Measurements from ENCODE around the gene LY9.

The LY9 gene

DNA sequence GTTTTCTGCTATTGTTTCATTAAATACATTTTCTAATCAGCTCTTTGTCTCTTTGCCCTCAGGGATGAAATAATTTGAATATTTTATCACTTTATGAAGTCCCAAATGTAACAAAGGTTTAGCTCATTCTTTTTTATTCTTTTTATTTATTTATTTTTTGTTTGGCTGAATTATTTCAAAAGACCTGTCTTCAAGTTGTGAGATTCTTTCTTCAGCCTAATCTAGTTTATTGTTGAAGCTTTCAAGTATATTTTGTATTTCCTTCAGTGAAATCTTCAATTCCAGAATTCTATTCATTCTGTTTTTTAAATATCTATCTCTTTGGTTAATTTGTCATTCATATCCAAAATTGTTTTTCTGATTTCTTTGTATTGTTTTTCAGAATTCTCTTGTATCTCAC lies 10.8 kb downstream of the LY9 start:
- Histone ChIP-seq H3K9me3 (ENCODE audit: control insufficient read depth, low read length) (peaks cover 16% of the 10 kb centered on the region), H3K36me3 (ENCODE audit: control insufficient read depth, insufficient read depth, low read length, severe bottlenecking) (no peaks in the 10 kb centered on the region), H3K4me3 (ENCODE audit: low read length) (no peak overlapping the region), H3K9ac (ENCODE audit: low read length) (no peak overlapping the region), H3K27me3 (replicated peaks; ENCODE audit: control insufficient read depth, insufficient read depth, low read length) (peaks cover 4% of the 10 kb centered on the region), H3K4me1 (ENCODE audit: control insufficient read depth, insufficient read depth, low read length) (no peaks in the 10 kb centered on the region)
- no peak for DNase-seq (ENCODE audit: low read depth)

DNA sequence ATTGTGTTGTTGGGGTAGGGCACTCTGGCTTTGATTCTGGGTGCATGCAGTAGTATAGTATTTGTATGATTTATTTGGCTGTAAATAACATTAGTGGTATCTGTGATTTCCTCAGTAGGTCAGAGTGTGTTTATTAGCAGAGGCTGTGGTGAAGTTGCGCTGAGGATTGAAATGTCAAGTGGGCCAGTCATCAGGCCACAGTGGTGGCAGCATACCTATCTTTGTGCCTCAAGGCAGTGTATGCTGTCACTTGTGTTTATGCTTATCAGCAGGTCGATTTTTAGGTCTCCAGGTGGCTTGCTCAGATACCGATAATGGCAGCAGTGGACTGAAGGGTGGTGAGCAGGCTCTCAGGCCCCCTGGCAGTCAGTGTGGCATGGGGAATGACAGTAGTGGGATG lies 11.3 kb downstream of the LY9 start:
- Histone ChIP-seq H3K4me1 (ENCODE audit: control insufficient read depth, insufficient read depth, low read length) (no peaks in the 10 kb centered on the region), H3K4me3 (ENCODE audit: low read length) (no peak overlapping the region), H3K9ac (ENCODE audit: low read length) (no peak overlapping the region), H3K27me3 (replicated peaks; ENCODE audit: control insufficient read depth, insufficient read depth, low read length) (peaks cover 4% of the 10 kb centered on the region), H3K9me3 (ENCODE audit: control insufficient read depth, low read length) (peaks cover 16% of the 10 kb centered on the region), H3K36me3 (ENCODE audit: control insufficient read depth, insufficient read depth, low read length, severe bottlenecking) (no peaks in the 10 kb centered on the region)
- DNase-seq (ENCODE audit: low read depth) = no peak

DNA sequence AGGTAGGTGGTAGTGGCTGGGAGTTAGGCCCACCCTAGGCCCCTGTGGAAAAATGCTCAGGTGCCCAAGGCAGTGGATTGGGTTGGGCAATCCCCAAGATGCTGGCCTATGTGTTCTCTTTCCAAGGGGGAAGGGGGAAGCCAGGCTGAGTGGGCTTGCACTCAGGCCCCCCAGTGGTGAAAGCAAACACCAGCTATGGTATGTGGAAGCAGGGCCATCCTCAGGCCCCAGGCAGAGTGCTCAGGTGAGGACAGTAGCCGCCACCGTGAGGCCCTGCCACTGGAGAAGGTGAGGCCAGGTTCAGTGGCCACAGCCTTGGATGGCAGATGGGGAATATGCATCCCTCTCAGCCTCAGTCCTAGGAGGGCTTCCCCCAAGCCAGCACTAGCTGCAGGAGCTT lies 11.8 kb downstream of the LY9 start:
- H3K4me3 ChIP-seq (ENCODE audit: low read length) = no peak overlapping the region
- no peak for DNase-seq (ENCODE audit: low read depth)
- H3K36me3 ChIP-seq (ENCODE audit: control insufficient read depth, insufficient read depth, low read length, severe bottlenecking) = no peaks in the 10 kb centered on the region
- H3K27me3 ChIP-seq (replicated peaks; ENCODE audit: control insufficient read depth, insufficient read depth, low read length) = peaks cover 4% of the 10 kb centered on the region
- H3K9me3 ChIP-seq (ENCODE audit: control insufficient read depth, low read length) = peaks cover 16% of the 10 kb centered on the region
- no peaks in the 10 kb centered on the region for H3K4me1 ChIP-seq (ENCODE audit: control insufficient read depth, insufficient read depth, low read length)
- no peak overlapping the region for H3K9ac ChIP-seq (ENCODE audit: low read length)

DNA sequence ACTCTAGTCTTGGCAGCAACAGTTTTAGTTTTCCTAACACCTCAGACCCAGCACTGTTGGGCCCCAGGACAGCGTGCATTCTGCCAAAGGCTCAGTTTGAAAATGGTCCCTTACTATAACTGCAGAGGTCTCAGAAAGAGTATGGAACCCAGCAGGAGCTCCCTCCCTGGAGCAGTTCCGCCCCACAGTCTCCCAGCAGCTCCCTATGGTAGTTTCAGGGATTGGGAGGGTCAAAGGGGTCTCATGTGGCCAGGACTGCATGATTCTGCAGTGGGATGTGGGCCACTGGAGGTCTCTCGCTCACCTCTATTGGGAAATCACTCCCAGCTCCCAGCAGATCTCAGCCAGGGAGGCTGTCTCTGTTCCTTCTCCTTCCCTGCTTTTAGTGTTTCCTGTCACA lies 12.3 kb downstream of the LY9 start:
- Histone ChIP-seq H3K4me3 (ENCODE audit: low read length) (no peak overlapping the region), H3K36me3 (ENCODE audit: control insufficient read depth, insufficient read depth, low read length, severe bottlenecking) (no peaks in the 10 kb centered on the region), H3K4me1 (ENCODE audit: control insufficient read depth, insufficient read depth, low read length) (no peaks in the 10 kb centered on the region), H3K27me3 (replicated peaks; ENCODE audit: control insufficient read depth, insufficient read depth, low read length) (peaks cover 4% of the 10 kb centered on the region), H3K9ac (ENCODE audit: low read length) (no peak overlapping the region), H3K9me3 (ENCODE audit: control insufficient read depth, low read length) (peaks cover 16% of the 10 kb centered on the region)
- DNase-seq (ENCODE audit: low read depth) = no peak

DNA sequence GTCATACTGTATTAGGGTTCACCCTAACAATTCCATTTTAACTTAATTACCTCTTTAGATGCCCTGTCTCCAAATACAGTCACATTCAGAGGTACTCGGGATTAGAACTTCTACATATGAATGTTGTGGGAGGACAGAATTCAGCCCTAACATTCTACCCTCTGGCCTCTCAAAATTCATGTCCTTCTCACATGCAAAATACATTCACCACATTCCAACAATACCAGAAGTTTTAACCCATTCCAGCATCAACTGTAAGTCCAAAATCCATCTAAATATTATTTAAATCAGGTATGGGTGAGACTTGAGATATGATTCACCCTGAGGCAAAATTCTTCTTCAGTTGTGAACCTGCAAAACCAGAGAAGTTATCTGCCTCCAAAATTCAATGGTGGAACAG lies 14.5 kb downstream of the LY9 start:
- Histone ChIP-seq H3K36me3 (ENCODE audit: control insufficient read depth, insufficient read depth, low read length, severe bottlenecking) (no peaks in the 10 kb centered on the region), H3K4me3 (ENCODE audit: low read length) (no peak overlapping the region), H3K9ac (ENCODE audit: low read length) (no peak overlapping the region), H3K9me3 (ENCODE audit: control insufficient read depth, low read length) (peaks cover 12% of the 10 kb centered on the region), H3K4me1 (ENCODE audit: control insufficient read depth, insufficient read depth, low read length) (no peaks in the 10 kb centered on the region), H3K27me3 (replicated peaks; ENCODE audit: control insufficient read depth, insufficient read depth, low read length) (peaks cover 4% of the 10 kb centered on the region)
- DNase-seq (ENCODE audit: low read depth) = no peak

DNA sequence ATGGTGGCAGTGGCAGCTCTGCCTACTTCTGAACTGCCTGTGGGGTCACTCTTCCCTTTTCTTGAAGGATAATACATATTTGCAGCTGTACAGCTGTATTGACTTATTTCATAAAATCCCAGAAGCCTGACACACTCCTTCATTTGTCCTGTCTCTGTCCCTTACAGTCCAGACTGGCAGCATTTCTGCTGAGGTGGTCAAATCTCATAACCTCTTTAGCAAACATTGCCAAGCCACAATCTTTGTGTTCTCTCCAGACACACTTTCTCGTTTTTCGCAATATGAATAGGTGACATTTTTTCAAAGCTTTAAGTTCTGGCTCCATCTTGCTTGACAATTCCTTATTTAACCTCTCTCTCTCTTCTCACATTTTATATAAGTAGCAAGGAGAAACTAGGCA lies 15.2 kb downstream of the LY9 start:
- Histone ChIP-seq H3K9ac (ENCODE audit: low read length) (no peak overlapping the region), H3K27me3 (replicated peaks; ENCODE audit: control insufficient read depth, insufficient read depth, low read length) (peaks cover 4% of the 10 kb centered on the region), H3K9me3 (ENCODE audit: control insufficient read depth, low read length) (peaks cover 11% of the 10 kb centered on the region), H3K4me3 (ENCODE audit: low read length) (no peak overlapping the region), H3K4me1 (ENCODE audit: control insufficient read depth, insufficient read depth, low read length) (no peaks in the 10 kb centered on the region), H3K36me3 (ENCODE audit: control insufficient read depth, insufficient read depth, low read length, severe bottlenecking) (no peaks in the 10 kb centered on the region)
- no peak for DNase-seq (ENCODE audit: low read depth)

DNA sequence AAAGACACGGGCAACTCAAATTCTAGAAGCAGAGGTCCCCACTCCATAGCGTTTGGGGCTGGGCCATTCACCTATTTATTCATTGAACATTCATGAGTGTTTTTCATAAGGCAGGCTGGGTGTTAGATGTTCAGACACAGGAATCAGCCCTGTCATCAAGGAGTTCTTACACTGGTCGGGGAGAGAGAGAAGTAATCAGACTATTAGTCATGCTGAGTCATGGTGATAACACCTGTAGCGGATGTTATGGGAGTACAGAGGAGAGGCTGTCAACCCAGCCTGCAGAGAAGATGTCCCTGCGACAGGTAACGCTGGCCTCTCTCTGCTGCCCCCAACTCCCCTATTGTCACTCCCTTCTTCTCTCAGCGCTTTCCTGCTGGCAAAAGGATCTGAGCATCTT lies 17.2 kb downstream of the LY9 start:
- H3K36me3 ChIP-seq (ENCODE audit: control insufficient read depth, insufficient read depth, low read length, severe bottlenecking) = no peaks in the 10 kb centered on the region
- no peak overlapping the region for H3K4me3 ChIP-seq (ENCODE audit: low read length)
- no peak for DNase-seq (ENCODE audit: low read depth)
- no peak overlapping the region for H3K9ac ChIP-seq (ENCODE audit: low read length)
- peaks cover 2% of the 10 kb centered on the region for H3K9me3 ChIP-seq (ENCODE audit: control insufficient read depth, low read length)
- no peaks in the 10 kb centered on the region for H3K4me1 ChIP-seq (ENCODE audit: control insufficient read depth, insufficient read depth, low read length)
- peaks cover 11% of the 10 kb centered on the region for H3K27me3 ChIP-seq (replicated peaks; ENCODE audit: control insufficient read depth, insufficient read depth, low read length)

DNA sequence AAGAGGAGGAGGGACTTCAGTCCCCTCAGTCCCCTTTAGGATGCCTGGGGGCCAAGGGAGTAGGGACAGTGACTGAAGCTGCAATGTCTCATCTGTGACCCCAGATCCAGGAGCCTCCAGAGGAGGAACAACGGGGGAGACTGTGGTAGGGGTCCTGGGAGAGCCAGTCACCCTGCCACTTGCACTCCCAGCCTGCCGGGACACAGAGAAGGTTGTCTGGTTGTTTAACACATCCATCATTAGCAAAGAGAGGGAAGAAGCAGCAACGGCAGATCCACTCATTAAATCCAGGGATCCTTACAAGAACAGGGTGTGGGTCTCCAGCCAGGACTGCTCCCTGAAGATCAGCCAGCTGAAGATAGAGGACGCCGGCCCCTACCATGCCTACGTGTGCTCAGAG lies 18.3 kb downstream of the LY9 start:
- Histone ChIP-seq H3K9me3 (ENCODE audit: control insufficient read depth, low read length) (peaks cover 2% of the 10 kb centered on the region), H3K4me3 (ENCODE audit: low read length) (no peak overlapping the region), H3K36me3 (ENCODE audit: control insufficient read depth, insufficient read depth, low read length, severe bottlenecking) (no peaks in the 10 kb centered on the region), H3K4me1 (ENCODE audit: control insufficient read depth, insufficient read depth, low read length) (no peaks in the 10 kb centered on the region), H3K27me3 (replicated peaks; ENCODE audit: control insufficient read depth, insufficient read depth, low read length) (peaks cover 16% of the 10 kb centered on the region), H3K9ac (ENCODE audit: low read length) (no peak overlapping the region)
- DNase-seq (ENCODE audit: low read depth) = no peak

DNA sequence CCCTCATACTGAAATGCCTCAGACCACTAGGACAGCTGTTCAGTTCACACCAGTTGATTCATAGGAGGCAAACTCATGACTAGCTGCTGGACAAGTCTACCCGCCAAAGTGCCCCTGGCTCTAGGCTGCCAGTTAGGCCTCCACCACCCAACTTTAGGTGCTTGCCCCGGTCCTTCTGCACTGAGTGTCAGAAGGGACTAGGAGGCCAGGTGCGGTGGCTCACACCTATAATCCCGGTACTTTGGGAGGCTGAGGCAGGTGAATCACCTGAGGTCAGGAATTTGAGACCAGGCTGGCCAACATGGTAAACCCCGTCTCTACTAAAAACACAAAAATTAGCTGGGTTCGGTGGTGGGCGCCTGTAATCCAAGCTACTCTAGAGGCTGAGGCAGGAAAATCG lies 18.9 kb downstream of the LY9 start:
- peaks cover 16% of the 10 kb centered on the region for H3K27me3 ChIP-seq (replicated peaks; ENCODE audit: control insufficient read depth, insufficient read depth, low read length)
- no peak for DNase-seq (ENCODE audit: low read depth)

DNA sequence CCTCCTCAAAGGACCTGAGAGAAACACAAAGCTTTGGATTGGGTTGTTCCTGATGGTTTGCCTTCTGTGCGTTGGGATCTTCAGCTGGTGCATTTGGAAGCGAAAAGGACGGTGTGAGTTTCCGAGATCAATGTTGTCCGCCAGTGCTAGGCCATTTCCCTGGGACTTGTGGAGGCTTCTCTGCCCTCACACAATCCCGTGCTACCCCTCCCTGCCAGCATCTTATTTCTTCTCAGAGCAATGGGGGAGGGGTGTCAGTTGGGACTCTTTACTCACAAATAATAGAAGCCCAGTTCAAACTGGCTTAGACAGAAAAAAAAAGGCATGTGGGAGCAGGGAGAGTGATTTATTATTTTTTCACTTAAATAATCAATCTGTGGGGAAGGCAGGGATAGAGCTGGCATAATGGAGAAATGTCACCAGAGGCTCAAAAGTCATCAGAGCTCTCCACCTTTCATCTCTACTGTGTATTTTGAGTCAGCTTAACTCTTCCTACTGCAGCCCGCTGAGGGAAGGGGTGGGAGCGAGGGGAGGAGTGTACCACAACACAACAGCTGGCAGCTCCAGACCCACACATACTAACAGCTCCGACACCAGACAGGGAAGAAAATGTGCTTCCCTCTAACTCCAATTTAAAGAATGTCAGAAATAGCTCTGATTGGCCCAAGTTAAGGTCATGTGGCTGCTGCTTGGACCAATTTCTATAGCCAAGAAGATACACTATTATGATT lies 22.4 kb downstream of the LY9 start:
- no peak for DNase-seq (ENCODE audit: low read depth)
- Histone ChIP-seq H3K4me1 (ENCODE audit: control insufficient read depth, insufficient read depth, low read length) (no peaks in the 10 kb centered on the region), H3K36me3 (ENCODE audit: control insufficient read depth, insufficient read depth, low read length, severe bottlenecking) (no peaks in the 10 kb centered on the region), H3K4me3 (ENCODE audit: low read length) (no peak overlapping the region), H3K9ac (ENCODE audit: low read length) (no peak overlapping the region), H3K27me3 (replicated peaks; ENCODE audit: control insufficient read depth, insufficient read depth, low read length) (peaks cover 16% of the 10 kb centered on the region), H3K9me3 (ENCODE audit: control insufficient read depth, low read length) (no peaks in the 10 kb centered on the region)

More for the DNA sequence above, 18.9 kb downstream of the LY9 start:
- no peak overlapping the region for H3K4me3 ChIP-seq (ENCODE audit: low read length)
- no peaks in the 10 kb centered on the region for H3K36me3 ChIP-seq (ENCODE audit: control insufficient read depth, insufficient read depth, low read length, severe bottlenecking)
- H3K9ac ChIP-seq (ENCODE audit: low read length) = no peak overlapping the region
- H3K4me1 ChIP-seq (ENCODE audit: control insufficient read depth, insufficient read depth, low read length) = no peaks in the 10 kb centered on the region
- H3K9me3 ChIP-seq (ENCODE audit: control insufficient read depth, low read length) = peaks cover 2% of the 10 kb centered on the region

DNA sequence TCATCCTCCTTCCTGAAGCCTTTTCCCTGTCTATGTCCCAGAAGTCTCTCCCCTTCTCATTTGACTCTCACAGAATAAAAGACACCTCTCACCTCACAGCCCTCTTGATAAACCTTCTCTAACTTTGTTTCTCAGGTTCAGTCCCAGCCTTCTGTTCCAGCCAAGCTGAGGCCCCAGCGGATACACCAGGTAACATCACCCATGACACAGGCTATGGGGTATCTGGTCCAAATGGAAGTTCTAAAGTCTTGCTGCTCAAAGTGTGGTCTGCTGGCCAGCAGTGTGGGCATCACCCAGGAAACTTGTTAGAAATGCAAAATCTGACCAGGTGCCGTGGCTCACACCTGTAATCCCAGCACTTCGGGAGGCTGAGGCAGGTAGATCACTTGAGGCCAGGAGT lies 23.2 kb downstream of the LY9 start:
- Histone ChIP-seq H3K9me3 (ENCODE audit: control insufficient read depth, low read length) (no peaks in the 10 kb centered on the region), H3K27me3 (replicated peaks; ENCODE audit: control insufficient read depth, insufficient read depth, low read length) (peaks cover 23% of the 10 kb centered on the region), H3K4me3 (ENCODE audit: low read length) (no peak overlapping the region), H3K4me1 (ENCODE audit: control insufficient read depth, insufficient read depth, low read length) (no peaks in the 10 kb centered on the region), H3K36me3 (ENCODE audit: control insufficient read depth, insufficient read depth, low read length, severe bottlenecking) (no peaks in the 10 kb centered on the region), H3K9ac (ENCODE audit: low read length) (no peak overlapping the region)
- DNase-seq (ENCODE audit: low read depth) = no peak

DNA sequence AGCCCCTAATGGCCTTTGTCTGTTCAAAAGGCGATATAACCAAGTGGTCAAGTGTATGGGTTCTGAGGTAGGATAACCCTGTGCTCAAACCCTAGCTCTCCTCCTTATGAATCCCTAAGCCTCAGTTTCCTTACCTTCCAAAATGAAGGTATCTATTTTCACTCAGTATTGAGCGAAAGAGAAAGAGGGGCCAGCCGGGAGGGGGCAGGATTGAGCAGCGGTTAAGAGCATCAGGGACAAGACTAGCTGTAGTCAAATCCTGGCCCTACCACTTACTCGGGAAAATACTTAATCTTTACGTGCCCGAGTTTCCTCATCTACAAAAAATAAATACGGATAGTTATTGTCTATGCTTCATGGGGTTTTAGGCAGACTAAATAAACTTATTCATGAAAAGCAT lies 25.7 kb downstream of the LY9 start:
- DNase-seq (ENCODE audit: low read depth) = no peak
- no peaks in the 10 kb centered on the region for H3K4me1 ChIP-seq (ENCODE audit: control insufficient read depth, insufficient read depth, low read length)
- H3K9me3 ChIP-seq (ENCODE audit: control insufficient read depth, low read length) = no peaks in the 10 kb centered on the region
- no peak overlapping the region for H3K4me3 ChIP-seq (ENCODE audit: low read length)
- H3K36me3 ChIP-seq (ENCODE audit: control insufficient read depth, insufficient read depth, low read length, severe bottlenecking) = no peaks in the 10 kb centered on the region
- peaks cover 24% of the 10 kb centered on the region for H3K27me3 ChIP-seq (replicated peaks; ENCODE audit: control insufficient read depth, insufficient read depth, low read length)
- H3K9ac ChIP-seq (ENCODE audit: low read length) = no peak overlapping the region

Data from adipocyte (in vitro differentiated cells).